Lower leg skin (tissue), 4 donors: ENCODE results near the gene PPP2R3A. TPM values are rescaled to one million over a fixed set of nuclear protein-coding genes. Genes with fewer than 3 reads are reported as not detected.
"Not testable (repeated sequence)": the region's sequence is repeated elsewhere in the genome, so short reads cannot be mapped to it uniquely, and the experiment has no call there.

Experiments
- DNase-seq, 2 donors: peaks; one replicate each; pipeline ENCODE4 v3.0.0-alpha.2; 2019; ENCODE audit warnings: low spot score in 2 of 2
- H3K4me3 ChIP-seq: fragments of 200-600 bp; sonication (generic); 2 replicates; pipeline ENCODE4 v1.5.1; 2017; ENCODE audit warnings: mild to moderate bottlenecking, low read depth; ENCODE audit not compliant: poor library complexity, severe bottlenecking
- POLR2A ChIP-seq, 2 donors: fragments of 450-650 bp; IDR thresholded peaks; one replicate each; pipeline ENCODE4 v1.6.1; 2016 to 2017; ENCODE audit warnings: antibody characterized with exemption in 2 of 2, mild to moderate bottlenecking in 1 of 2, moderate library complexity in 1 of 2
- WGBS, 2 donors: methylation state at CpG; one replicate each; pipeline ENCODE4 v1.1.5; 2018; 5-methylcytosine and 5-hydroxymethylcytosine counted together
- intact Hi-C: fragments of 100-400 bp; cut with DNase I; formaldehyde crosslinking; loops from one replicate; pipeline ENCODE4 v1.15.0; 2023; ENCODE audit warnings: low total_unique reads
- total RNA-seq, 4 donors: library from RNA; depleted of rRNA; stranded (reverse); fragments of >200 nt; gene quantifications; one replicate each; pipeline ENCODE4 v1.1.0, GENCODE V29; 2016
- TF ChIP-seq, protein P1 (sequence below), 3 donors: fragments of 450-650 bp; IDR thresholded peaks; one replicate each; pipeline ENCODE4 v1.5.1; 2016; ENCODE audit warnings: antibody characterized with exemption in 3 of 3, mild to moderate bottlenecking in 3 of 3, moderate library complexity in 2 of 3

Gene PPP2R3A
- total RNA-seq, 4 donors from 2014 or later: 36.8 to 39.7 (median 38.5) TPM

GRCh38 chr3:136075218-136075808 lies 109.8 kb downstream of the PPP2R3A start:
- peak in 1 of 2 donors; percentile 82 for DNase-seq
- no peak overlapping the region for H3K4me3 ChIP-seq
- TF ChIP-seq, protein P1, sequence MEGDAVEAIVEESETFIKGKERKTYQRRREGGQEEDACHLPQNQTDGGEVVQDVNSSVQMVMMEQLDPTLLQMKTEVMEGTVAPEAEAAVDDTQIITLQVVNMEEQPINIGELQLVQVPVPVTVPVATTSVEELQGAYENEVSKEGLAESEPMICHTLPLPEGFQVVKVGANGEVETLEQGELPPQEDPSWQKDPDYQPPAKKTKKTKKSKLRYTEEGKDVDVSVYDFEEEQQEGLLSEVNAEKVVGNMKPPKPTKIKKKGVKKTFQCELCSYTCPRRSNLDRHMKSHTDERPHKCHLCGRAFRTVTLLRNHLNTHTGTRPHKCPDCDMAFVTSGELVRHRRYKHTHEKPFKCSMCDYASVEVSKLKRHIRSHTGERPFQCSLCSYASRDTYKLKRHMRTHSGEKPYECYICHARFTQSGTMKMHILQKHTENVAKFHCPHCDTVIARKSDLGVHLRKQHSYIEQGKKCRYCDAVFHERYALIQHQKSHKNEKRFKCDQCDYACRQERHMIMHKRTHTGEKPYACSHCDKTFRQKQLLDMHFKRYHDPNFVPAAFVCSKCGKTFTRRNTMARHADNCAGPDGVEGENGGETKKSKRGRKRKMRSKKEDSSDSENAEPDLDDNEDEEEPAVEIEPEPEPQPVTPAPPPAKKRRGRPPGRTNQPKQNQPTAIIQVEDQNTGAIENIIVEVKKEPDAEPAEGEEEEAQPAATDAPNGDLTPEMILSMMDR (IDR thresholded peaks at IDR 0.05): peak in 1 of 3 donors; percentile 70
- no peak for TF ChIP-seq POLR2A (IDR thresholded peaks at IDR 0.05)
- intact Hi-C loops: loop anchor here (10.0 kb wide), 1 partner anchor 669 kb away; no protein-coding TSS in a partner anchor
- 89 to 98% methylated on average over 1 of the region's 1 CpG for WGBS, 2 donors

GRCh38 chr3:136075811-136076210 lies 110.3 kb downstream of the PPP2R3A start:
- WGBS, 2 donors: 49 to 54% methylated on average over 3 of the region's 3 CpGs
- no peak for TF ChIP-seq POLR2A (IDR thresholded peaks at IDR 0.05)
- TF ChIP-seq, protein P1 (IDR thresholded peaks at IDR 0.05): no peak
- H3K4me3 ChIP-seq: no peak overlapping the region
- intact Hi-C loops: loop anchor here (10.0 kb wide), 1 partner anchor 669 kb away; no protein-coding TSS in a partner anchor
- DNase-seq: no peak

DNA sequence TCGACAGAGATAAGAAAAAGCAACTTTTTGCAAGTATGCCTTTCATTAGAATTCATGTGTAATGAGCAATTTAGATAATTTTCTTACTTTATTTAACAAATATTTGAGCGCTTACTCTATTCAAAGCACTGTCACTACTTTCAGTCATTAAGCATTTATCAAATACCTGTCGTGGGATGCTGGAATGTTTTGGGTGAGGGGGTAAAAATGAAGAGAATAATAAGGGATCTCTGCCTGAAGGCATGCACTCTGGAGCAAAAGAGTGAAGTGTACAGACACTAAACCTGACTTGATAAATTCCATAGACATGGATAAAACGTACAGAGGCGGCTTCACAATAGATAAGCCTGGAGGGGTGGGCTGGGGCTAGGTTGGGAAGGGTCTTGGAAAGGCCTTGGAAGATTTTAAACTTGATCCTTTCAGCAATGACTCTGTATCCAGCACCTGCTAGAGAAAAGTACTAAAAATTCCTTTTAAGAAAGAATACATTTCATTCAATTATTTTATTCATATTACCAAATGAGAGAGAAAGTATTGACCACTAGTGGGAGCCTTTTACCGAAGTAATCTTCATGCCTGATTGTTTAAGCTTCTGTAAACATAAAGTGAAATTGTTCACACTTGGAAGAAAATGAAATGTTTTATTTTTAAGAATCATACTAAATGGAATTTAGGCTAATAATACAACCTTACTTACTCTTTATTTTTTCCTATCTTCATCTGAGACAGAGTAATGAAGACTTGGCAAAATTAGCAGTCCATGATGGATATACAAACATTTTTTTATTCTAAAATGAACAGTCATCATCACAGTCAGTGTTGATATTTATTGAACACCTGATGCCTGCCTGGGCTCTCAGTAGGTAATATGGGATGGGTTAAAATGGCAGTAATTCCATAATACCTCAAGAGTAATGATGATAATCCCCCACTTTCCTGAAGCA lies 113.2 kb downstream of the PPP2R3A start:
- TF ChIP-seq POLR2A (IDR thresholded peaks at IDR 0.05): no peak
- TF ChIP-seq, protein P1 (IDR thresholded peaks at IDR 0.05): no peak
- no peak overlapping the region for H3K4me3 ChIP-seq
- intact Hi-C loops: loop anchor here (10.0 kb wide), 1 partner anchor 666 kb away; no protein-coding TSS in a partner anchor
- WGBS, 2 donors: 73 to 74% methylated on average over 6 of the region's 6 CpGs
- no peak for DNase-seq

DNA sequence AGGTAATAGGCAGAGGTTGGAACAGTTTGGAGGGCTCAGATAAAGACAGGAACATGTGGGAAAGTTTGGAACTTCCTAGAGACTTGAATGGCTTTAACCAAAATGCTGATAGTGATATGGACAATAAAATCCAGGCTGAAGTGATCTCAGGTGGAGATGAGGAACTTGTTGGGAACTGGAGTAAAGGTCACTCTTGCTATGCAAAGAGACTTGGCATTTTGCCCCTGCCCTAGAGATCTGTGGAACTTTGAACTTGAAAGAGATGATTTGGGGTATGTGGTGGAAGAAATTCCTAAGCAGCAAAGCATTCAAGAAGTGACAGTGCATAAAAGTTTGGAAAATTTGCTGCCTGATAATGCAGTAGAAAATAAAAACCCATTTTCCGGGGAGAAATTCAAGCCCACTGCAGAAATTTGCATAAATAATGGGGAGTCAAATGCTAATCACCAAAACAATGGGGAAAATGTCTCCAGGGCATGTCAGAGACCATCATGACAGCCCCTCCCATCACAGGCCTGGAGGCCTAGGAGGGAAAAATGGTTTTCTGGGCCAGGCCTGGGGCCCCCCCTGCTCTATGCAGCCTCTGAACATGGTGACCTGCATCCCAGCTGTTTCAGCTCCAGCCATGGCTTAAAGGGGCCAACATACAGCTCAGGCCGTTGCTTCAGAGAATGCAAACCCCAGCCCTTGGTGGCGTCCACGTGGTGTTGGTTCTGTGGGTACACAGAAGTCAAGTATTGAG lies 118.3 kb downstream of the PPP2R3A start:
- 96 to 97% methylated on average over 4 of the region's 4 CpGs for WGBS, 2 donors
- DNase-seq, H3K4me3 ChIP-seq: not testable (repeated sequence)
- intact Hi-C loops: loop anchor here (5.0 kb wide), 1 partner anchor 933 kb away; no protein-coding TSS in a partner anchor

DNA sequence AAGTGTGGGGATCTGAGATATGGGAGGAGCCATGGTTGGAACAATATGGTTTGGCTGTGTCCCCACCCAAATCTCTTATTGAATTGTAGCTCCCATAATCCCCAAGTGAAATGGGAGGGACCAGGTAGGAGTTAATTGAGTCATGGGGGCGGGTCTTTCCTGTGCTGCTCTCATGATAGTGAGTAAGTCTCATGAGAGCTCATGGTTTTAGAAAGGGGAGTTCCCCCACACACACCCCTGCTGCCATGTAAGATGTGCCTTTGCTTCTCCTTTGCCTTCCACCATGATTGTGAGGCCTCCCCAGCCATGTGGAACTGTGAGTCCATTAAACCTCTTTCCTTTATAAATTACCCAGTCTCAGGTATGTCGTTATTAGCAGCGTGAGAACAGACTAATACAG lies 119.5 kb downstream of the PPP2R3A start:
- WGBS, 2 donors: 95 to 98% methylated on average over 3 of the region's 3 CpGs
- DNase-seq, intact Hi-C loops, H3K4me3 ChIP-seq: not testable (repeated sequence)

DNA sequence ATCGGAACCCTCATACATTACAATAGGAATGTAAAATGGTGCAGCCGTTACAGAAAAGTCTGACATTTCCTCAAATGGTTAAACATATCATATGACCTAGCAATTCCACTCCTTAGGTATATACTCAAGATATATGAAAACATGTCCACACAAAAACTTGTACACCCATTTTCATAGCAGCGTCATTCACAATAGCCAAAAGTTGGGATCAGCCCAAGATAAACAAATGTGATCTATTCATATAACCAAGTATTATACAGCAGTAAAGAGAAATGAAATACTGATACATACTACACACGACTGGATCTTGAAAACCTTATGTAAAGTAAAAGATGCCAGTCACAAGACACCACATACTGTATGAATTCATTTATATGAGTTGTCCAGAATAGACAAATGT lies 128.2 kb downstream of the PPP2R3A start:
- whole genome bisulfite sequencing, 2 donors: 85 to 89% methylated on average over 4 of the region's 4 CpGs
- no peak for DNase-seq
- intact Hi-C loops: no loop called here
- TF ChIP-seq POLR2A (IDR thresholded peaks at IDR 0.05): no peak
- TF ChIP-seq, protein P1 (IDR thresholded peaks at IDR 0.05): no peak
- H3K4me3 ChIP-seq: no peak overlapping the region
